GM19452 (cell line): ENCODE measurements around the gene COA8.
"Not testable (repeated sequence)": the region's sequence is repeated elsewhere in the genome, so short reads cannot be mapped to it uniquely, and the experiment has no call there.

Experiments
- ATAC-seq: cut with Tn5 transposase; IDR thresholded peaks from one replicate; pipeline ENCODE4 v1.9.1; 2021; ENCODE audit not compliant: unreplicated experiment

The COA8 gene

GRCh38 chr14:103568952-103569351, 6.2 kb downstream of the COA8 start:
- ATAC-seq: no peak

- no peak for ATAC-seq
Observed at GRCh38 chr14:103569408-103569807, 6.6 kb downstream of the COA8 start.

GRCh38 chr14:103574104-103574503, 11.3 kb downstream of the COA8 start:
- ATAC-seq: no peak

GRCh38 chr14:103574707-103575285, 12.0 kb downstream of the COA8 start:
- ATAC-seq: no peak

- ATAC-seq: no peak
Observed at GRCh38 chr14:103576371-103577024, 13.7 kb downstream of the COA8 start.

GRCh38 chr14:103578401-103579075, 15.8 kb downstream of the COA8 start:
- no peak for ATAC-seq

- no peak for ATAC-seq
Observed at GRCh38 chr14:103581206-103581605, 18.4 kb downstream of the COA8 start.

- no peak for ATAC-seq
Observed at GRCh38 chr14:103581954-103582703, 19.4 kb downstream of the COA8 start.

- ATAC-seq: no peak
Observed at GRCh38 chr14:103584326-103584915, 21.7 kb downstream of the COA8 start.

- peak; percentile 94 for ATAC-seq
Observed at GRCh38 chr14:103593577-103593976, 30.8 kb downstream of the COA8 start.

- no peak for ATAC-seq
Observed at GRCh38 chr14:103594265-103594664, 31.5 kb downstream of the COA8 start.

- ATAC-seq: no peak
Observed at GRCh38 chr14:103597623-103598377, 35.0 kb downstream of the COA8 start.

- ATAC-seq: no peak
Observed at GRCh38 chr14:103600503-103600902, 37.7 kb downstream of the COA8 start.

GRCh38 chr14:103604620-103605019, 41.9 kb downstream of the COA8 start:
- no peak for ATAC-seq

GRCh38 chr14:103606963-103607668, 44.4 kb downstream of the COA8 start:
- peak; percentile 72 for ATAC-seq

- ATAC-seq: no peak
Observed at GRCh38 chr14:103607822-103608221, 45.1 kb downstream of the COA8 start.

GRCh38 chr14:103609081-103609480, 46.3 kb downstream of the COA8 start:
- ATAC-seq: not testable (repeated sequence)

GRCh38 chr14:103611215-103611614, 48.5 kb downstream of the COA8 start:
- no peak for ATAC-seq

- no peak for ATAC-seq
Observed at GRCh38 chr14:103613517-103613916, 50.8 kb downstream of the COA8 start.
